ENCODE results near the gene KCTD16.
A peak's percentile ranks its signal among the peaks of the same experiment; 100 is the strongest.

Gene KCTD16

GRCh38 chr5:144390133-144390532 lies 219.5 kb downstream of the KCTD16 start:
- ATAC-seq: peak; percentile 48; the same call in 2 of the 3 replicates
- no peak for TF ChIP-seq CSRNP3 (CRISPR knock-in tag; IDR thresholded peaks at IDR 0.05)
- no peak for TF ChIP-seq PPARA (CRISPR knock-in tag; IDR thresholded peaks at IDR 0.05; ENCODE audit: borderline replicate concordance)
- no peak for TF ChIP-seq CSDC2 (CRISPR knock-in tag; IDR thresholded peaks at IDR 0.05)
- no peak for TF ChIP-seq ZNF8 (CRISPR knock-in tag; IDR thresholded peaks at IDR 0.05)
- TF ChIP-seq ARNTL (CRISPR knock-in tag; IDR thresholded peaks at IDR 0.05; ENCODE audit: borderline replicate concordance, low read depth): no peak
- no peak for TF ChIP-seq GLIS3 (CRISPR knock-in tag; IDR thresholded peaks at IDR 0.05)
- no peak for TF ChIP-seq ESRRG (CRISPR knock-in tag; IDR thresholded peaks at IDR 0.05)
- TF ChIP-seq TCF4 (CRISPR knock-in tag; IDR thresholded peaks at IDR 0.05; ENCODE audit: borderline replicate concordance): no peak
- no peak for TF ChIP-seq OSR1 (CRISPR knock-in tag; IDR thresholded peaks at IDR 0.05)
- no peak for TF ChIP-seq ZNF565 (CRISPR knock-in tag; conservative IDR thresholded peaks at IDR 0.05; ENCODE audit: low read depth)
- no peak for TF ChIP-seq ZNF70 (CRISPR knock-in tag; IDR thresholded peaks at IDR 0.05)
- no peak for TF ChIP-seq ISL1 (CRISPR knock-in tag; IDR thresholded peaks at IDR 0.05)
- no peak for TF ChIP-seq CREB5 (CRISPR knock-in tag; IDR thresholded peaks at IDR 0.05; ENCODE audit: low read depth)
- no peak for TF ChIP-seq SNAI2 (CRISPR knock-in tag; IDR thresholded peaks at IDR 0.05)

- ATAC-seq: no peak
- TF ChIP-seq TOX (CRISPR knock-in tag; IDR thresholded peaks at IDR 0.05; ENCODE audit: borderline replicate concordance) (no peak), TSHZ2 (CRISPR knock-in tag; IDR thresholded peaks at IDR 0.05) (no peak), PPARA (CRISPR knock-in tag; IDR thresholded peaks at IDR 0.05; ENCODE audit: borderline replicate concordance) (no peak), GLIS3 (CRISPR knock-in tag; IDR thresholded peaks at IDR 0.05) (no peak), ZC3H10 (CRISPR knock-in tag; IDR thresholded peaks at IDR 0.05) (no peak), ZFP3 (CRISPR knock-in tag; IDR thresholded peaks at IDR 0.05) (no peak), PATZ1 (CRISPR knock-in tag; IDR thresholded peaks at IDR 0.05; ENCODE audit: borderline replicate concordance) (no peak), ARNTL (CRISPR knock-in tag; IDR thresholded peaks at IDR 0.05; ENCODE audit: borderline replicate concordance, low read depth) (no peak), ZNF8 (CRISPR knock-in tag; IDR thresholded peaks at IDR 0.05) (no peak), CSDC2 (CRISPR knock-in tag; IDR thresholded peaks at IDR 0.05) (no peak)
Observed at GRCh38 chr5:144391044-144391443, 220.4 kb downstream of the KCTD16 start.

GRCh38 chr5:144393641-144394435 lies 223.2 kb downstream of the KCTD16 start:
- ATAC-seq: no peak
- TF ChIP-seq ZFP30 (CRISPR knock-in tag; IDR thresholded peaks at IDR 0.05) (no peak), ISL1 (CRISPR knock-in tag; IDR thresholded peaks at IDR 0.05) (no peak), PPARA (CRISPR knock-in tag; IDR thresholded peaks at IDR 0.05; ENCODE audit: borderline replicate concordance) (no peak), GLIS3 (CRISPR knock-in tag; IDR thresholded peaks at IDR 0.05) (no peak)

- ATAC-seq: no peak
- TF ChIP-seq CSRNP3 (CRISPR knock-in tag; IDR thresholded peaks at IDR 0.05) (no peak), ISL1 (CRISPR knock-in tag; IDR thresholded peaks at IDR 0.05) (no peak), ZC3H10 (CRISPR knock-in tag; IDR thresholded peaks at IDR 0.05) (no peak), POU6F1 (CRISPR knock-in tag; IDR thresholded peaks at IDR 0.05; ENCODE audit: borderline replicate concordance, low read depth) (no peak), BACH2 (CRISPR knock-in tag; IDR thresholded peaks at IDR 0.05; ENCODE audit: borderline replicate concordance) (no peak), GLIS3 (CRISPR knock-in tag; IDR thresholded peaks at IDR 0.05) (no peak), RARB (CRISPR knock-in tag; IDR thresholded peaks at IDR 0.05) (no peak), ARNTL (CRISPR knock-in tag; IDR thresholded peaks at IDR 0.05; ENCODE audit: borderline replicate concordance, low read depth) (no peak), SNAI2 (CRISPR knock-in tag; IDR thresholded peaks at IDR 0.05) (no peak)
Observed at GRCh38 chr5:144395704-144396103, 225.0 kb downstream of the KCTD16 start.
